ENCODE data around the gene TULP4.
"Not testable (repeated sequence)": the region's sequence is repeated elsewhere in the genome, so short reads cannot be mapped to it uniquely, and the experiment has no call there.

Gene TULP4

DNA sequence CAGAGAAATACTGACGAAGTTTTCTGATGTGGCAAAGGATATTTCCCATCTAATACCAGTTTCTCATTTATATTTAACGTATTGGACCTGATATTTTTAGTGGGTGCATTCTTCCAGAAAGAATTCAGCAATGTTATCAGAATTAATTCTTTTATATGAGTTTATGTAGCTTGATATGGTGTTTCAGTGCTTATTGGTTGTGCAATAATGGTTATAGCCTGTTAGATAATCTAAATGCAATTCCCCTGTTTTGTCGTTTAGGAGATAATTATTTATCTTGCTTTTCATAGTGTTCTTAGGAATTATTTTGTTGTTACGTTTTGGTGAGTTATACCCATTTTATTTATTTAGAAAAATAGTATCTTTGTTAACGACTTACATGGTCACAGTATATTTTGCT is 196.2 kb downstream of the TULP4 start:
- no peak for FAIRE-seq

DNA sequence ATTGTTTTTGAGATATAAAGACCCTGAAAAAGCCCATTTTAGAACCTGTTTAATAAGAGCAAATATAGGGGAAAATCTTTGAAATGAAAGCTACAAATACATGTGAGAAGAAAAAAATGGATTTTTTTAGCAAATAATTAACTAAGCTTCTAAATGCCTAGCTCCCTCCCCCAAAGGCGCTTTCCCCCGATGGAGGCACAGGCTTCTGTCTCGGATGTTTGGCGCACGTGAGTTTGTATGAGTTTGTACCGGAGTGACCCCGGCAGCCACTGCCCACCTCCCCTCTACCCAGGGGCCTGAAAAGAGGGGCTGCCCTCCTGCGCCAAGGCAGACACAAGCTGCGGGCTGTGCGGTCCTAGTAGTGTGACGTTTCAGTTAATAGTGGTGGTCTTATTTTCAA is 197.2 kb downstream of the TULP4 start:
- no peak for FAIRE-seq

GRCh38 chr6:158512809-158513208 is 200.5 kb downstream of the TULP4 start:
- FAIRE-seq: no peak

GRCh38 chr6:158514176-158514575 is 201.9 kb downstream of the TULP4 start:
- FAIRE-seq: no peak

DNA sequence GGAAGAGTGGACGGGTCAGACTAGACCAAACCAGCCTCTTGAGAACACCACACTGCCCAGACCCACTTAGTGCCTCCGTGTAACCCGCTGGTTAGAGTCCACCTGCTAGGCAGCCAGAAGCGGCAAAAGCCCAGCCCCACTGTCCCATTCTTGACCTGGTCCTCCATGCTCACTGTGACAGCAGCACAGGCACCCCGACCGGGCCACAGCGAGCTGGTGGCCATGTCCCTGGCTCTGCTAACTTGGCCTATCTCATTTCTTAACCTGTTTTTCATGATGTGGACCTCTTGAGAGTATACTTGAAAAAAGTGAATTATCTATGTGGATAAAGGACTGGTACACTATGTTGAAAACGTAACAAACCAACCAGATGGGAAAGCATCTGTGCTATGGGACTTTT is 202.7 kb downstream of the TULP4 start:
- FAIRE-seq: no peak

GRCh38 chr6:158516098-158516497 is 203.8 kb downstream of the TULP4 start:
- no peak for FAIRE-seq

GRCh38 chr6:158517038-158517437 is 204.8 kb downstream of the TULP4 start:
- FAIRE-seq: no peak

DNA sequence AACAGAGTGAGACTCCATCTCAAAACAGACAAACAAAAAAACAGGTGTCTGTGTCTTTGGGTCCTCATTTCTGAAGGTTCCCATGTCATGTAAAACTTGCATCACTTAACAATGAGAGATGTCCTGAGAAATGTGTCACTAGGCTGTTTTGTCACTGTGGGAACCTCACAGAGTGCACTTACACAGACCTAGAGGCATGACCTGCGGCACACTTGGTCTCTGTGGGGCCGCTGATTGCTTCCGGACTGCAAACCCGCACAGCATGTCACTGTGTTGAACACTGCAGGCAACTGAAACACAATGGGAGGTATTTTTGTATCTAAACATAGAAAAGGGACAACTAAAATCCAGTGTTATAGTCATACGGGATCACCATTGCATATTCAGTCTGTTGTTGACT is 205.3 kb downstream of the TULP4 start:
- no peak for FAIRE-seq

- FAIRE-seq: peak; percentile 85
These were observed 206.2 kb downstream of the TULP4 start for GRCh38 chr6:158518191-158519127.

DNA sequence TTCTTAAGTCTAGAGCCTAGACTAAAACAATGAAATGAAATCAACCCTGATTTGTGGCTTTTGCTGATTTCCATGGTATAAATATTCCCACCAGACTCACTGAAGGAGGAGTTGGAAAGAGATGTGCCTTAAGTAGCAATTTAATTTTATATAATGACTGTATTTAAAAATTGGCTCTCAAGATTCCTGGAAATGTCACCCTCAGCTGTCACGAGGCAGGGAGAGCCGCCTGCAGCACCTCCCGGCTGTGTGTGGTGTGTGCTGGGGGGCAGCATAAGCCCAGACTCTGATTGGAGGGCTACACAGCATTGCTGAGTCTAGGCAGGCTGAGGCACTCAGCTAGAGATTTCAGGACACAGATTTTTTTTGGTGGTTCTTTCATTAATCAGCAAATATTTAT is 207.0 kb downstream of the TULP4 start:
- no peak for FAIRE-seq

DNA sequence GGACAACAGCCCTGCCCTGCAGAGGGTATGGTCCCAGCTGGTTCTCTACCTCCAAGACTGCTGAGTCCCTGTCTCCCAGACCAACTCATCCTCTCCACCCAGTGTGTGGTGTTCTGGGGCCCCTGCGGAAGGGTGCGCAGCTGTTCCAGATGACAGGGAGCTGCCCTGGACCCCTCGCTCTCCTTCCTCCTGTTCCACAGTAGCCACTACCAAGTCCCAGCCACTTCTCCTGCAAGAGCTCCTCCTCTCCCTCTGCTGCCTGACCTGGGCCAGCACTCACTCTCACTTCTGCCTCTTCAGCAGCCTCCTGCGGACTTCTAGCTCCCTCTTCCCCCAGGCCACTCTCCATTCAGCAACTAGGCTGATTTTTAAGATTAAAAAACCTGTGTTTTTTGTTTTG is 207.5 kb downstream of the TULP4 start:
- no peak for FAIRE-seq

DNA sequence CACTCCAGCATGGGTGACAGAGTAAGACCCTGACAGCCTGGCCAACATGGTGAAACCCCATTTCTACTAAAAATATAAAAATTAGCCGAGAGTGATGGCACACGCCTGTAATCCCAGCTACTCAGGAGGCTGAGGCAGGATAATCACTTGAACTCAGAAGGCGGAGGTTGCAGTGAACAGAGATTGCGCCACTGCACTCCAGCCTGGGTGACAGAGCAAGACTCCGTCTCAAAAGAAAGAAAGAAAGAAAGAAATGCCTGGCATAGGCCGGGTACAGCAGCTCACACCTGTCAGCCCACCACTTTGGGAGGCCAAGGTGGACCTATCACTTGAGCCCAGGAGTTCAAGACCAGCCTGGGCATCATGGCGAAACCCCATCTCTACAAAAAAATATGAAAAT is 208.7 kb downstream of the TULP4 start:
- FAIRE-seq: not testable (repeated sequence)

DNA sequence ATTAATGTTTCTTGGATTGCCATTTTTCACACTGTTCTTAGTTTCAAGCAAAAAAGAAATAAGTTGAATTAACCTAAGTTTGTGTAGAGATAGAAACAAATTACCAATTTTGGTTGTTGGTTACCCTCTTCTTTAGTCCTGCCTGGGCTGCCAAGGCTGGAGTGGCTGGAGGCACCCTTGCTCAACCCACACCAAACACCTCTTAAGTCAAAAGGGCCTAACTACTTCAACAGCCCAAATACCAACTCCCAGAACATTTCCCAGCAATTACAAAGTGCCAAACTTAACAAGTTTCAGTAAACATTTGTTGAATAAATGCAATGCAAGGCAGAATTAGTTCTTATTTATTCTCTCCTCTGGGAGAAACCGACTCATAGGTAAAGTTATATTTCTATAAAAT is 209.5 kb downstream of the TULP4 start:
- FAIRE-seq: no peak

DNA sequence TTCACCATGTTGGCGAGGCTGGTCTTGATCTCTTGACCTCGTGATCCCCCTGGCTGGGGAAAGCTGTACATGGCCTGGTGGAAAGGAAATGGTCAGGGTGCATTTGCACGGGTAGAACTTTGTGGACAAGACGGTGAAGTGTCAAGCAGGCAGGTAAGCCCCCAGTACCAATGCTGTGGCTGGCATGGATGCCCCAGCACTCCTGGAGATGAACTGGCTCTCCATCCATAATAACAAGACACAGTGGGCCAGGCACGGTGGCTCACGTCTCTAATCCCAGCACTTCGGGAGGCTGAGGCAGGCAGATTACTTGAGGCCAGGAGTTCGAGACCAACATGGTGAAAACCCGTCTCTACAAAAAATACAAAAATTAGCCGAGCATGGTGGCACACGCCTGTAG is 210.4 kb downstream of the TULP4 start:
- FAIRE-seq: no peak

GRCh38 chr6:158524311-158524710 is 212.0 kb downstream of the TULP4 start:
- no peak for FAIRE-seq

DNA sequence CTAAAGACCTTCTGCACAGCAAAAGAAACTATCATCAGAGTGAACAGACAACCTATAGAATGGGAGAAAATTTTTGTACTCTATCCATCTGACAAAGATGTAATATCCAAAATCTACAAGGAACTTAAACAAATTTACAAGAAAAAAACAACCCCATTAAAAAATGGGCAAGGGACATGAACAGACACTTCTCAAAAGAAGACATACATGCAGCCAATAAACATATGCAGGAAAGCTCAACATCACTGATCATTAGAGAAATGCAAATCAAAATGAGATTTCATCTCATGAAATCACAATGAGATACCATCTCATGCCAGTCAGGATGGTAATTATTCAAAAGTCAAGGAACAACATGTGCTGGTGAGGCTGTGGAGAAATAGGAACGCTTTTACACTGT is 215.6 kb downstream of the TULP4 start:
- FAIRE-seq: not testable (repeated sequence)

DNA sequence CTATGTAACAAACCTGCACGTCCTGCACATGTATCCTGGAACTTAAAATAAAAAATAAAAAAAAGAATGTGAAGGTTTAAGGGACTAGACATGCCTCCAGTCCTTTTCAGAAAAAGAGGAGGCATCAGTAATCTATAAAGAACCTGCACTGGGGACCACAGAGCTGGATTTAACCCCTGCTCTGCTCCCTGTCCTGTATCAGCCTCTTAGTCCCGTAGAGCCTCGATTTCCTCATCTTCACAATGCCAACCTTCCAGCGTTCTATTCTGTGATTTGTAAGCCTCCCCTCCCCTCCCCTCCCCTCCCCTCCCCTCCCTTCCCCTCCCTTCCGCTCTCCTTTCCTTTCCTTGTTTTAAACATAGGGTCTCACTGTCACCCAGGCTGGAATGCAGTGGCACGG is 216.6 kb downstream of the TULP4 start:
- no peak for FAIRE-seq

GRCh38 chr6:158529629-158530028 is 217.4 kb downstream of the TULP4 start:
- FAIRE-seq: no peak

DNA sequence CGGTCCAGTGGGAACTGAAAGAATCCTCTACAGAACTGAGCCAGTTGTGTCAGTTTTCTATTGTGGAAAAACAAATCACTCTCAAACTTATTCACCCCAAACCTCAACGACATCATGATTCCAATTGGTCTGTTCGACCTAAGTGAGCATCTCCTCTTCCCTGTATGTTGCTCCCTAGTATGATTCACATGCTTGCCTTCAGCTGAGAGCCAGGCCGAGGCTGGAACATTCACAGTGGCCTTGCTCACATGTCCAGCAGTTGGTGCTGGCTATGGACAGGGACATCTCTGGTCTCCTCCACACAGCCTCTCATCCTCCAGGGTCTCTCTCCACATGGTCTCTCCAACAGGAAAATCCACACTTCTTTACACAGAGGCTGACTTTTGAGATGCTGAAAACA is 219.3 kb downstream of the TULP4 start:
- no peak for FAIRE-seq

DNA sequence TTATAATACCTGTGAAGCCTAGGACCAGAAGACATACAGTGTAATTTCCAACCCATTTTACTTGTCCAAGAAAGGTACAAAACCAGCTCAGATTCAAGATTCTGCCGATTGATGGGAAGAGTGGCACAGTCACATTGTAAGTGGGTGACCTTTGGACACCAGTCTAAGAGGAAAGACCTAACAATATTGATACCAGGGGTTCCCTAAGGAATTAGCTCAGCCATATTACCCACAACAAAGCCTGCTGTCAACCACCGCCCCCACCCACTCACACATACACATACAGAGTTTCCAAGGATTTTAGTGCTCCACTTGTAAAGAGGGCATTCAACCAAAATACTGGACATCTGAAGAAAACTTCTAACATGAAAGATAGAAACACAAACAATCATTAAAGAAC is 219.7 kb downstream of the TULP4 start:
- FAIRE-seq: no peak

- FAIRE-seq: peak; percentile 71
These were observed 224.0 kb downstream of the TULP4 start for GRCh38 chr6:158536084-158536890.

DNA sequence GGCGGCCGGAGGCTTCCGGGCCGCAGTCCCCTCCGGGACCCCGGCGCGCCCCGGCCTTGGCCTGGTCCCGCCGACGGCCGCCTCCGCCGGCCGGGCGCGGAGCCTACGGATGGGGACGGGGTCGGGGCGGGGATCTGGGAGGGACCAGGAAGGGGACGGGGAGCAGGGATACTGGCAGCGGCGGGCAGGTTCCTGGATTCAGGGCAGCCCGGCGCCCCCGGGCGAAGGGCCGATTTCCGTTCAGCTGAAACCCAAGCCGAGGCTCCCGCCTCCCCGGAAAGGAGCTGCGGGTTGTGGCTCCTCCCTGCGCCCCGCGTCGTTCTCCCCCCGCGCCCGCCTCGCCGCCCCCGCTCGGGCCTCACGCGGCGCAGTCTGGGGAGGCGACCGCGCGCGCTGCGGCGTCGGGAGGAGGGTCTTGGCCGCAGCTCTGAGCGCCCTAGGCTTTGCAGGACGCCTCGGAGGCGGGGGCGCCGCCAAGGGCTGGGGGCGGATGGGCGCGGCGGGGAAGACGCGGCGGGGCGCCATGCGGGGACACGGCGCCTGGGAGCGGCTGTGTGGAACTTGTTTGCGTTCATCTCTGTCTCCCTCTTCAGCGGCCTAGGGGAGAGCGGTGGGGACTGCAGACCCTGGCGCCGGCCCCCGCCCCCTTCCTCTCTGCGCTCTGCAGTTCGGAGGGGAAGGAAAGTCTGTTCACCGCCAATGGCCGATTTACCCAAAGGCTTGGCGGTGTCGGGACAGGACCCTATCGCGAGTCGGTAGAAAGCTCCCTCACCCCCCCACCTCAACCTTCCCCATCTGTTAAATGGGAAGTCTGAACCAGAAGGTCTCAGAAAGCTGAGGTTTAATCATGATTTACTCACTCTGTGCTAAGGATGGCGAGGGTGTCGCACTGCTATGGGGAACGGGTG is 224.9 kb downstream of the TULP4 start:
- no peak for FAIRE-seq

DNA sequence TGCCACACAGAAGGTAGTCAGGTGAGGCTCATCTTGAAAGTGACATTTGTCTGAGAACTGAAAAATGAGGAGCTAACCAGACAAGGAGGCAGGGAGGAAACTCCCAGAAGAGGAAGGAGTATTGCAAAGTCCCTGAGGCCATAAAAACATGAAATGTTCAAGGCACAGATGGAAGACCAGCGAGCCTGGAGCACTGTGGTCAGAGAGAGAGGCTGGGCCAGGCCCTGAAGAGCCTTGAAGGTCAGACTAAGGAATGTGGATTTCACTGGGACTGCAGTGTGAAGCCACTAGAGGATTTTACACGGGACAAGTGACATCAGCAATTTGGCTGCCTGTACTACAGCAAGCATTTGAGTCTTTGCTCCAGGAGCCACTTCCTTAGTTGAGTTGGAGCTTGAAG is 226.5 kb downstream of the TULP4 start:
- no peak for FAIRE-seq

Data from G401.6 (cell line).